Nephron progenitor cell (in vitro differentiated cells): Measurements from ENCODE around the gene C11orf52.

ENCODE experiments used
- DNase-seq: peaks from one replicate; pipeline ENCODE4 v3.0.0; 2021
- H3K27ac Mint-ChIP-seq: 2 replicates; pipeline ENCODE4 v1.8.0; 2021; ENCODE audit warnings: mild to moderate bottlenecking, moderate library complexity, mixed read lengths
- H3K27me3 Mint-ChIP-seq: 2 replicates; pipeline ENCODE4 v1.8.0; 2021; ENCODE audit warnings: mild to moderate bottlenecking, low read depth, mixed read lengths; ENCODE audit not compliant: poor library complexity
- H3K36me3 Mint-ChIP-seq: 2 replicates; pipeline ENCODE4 v1.8.0; 2021; ENCODE audit warnings: low read depth, mixed read lengths
- H3K4me1 Mint-ChIP-seq: 2 replicates; pipeline ENCODE4 v1.8.0; 2021; ENCODE audit warnings: mixed read lengths
- H3K4me3 Mint-ChIP-seq: 2 replicates; pipeline ENCODE4 v1.8.0; 2021; ENCODE audit warnings: mild to moderate bottlenecking, moderate library complexity, mixed read lengths
- H3K9me3 Mint-ChIP-seq: 2 replicates; pipeline ENCODE4 v1.8.0; 2021; ENCODE audit warnings: mild to moderate bottlenecking, moderate library complexity, mixed read lengths
- CTCF ChIP-seq: fragments of 200-600 bp; sonication (generic); IDR thresholded peaks from 2 replicates; pipeline ENCODE4 v1.5.0; 2021; ENCODE audit warnings: antibody characterized with exemption

C11orf52 gene

DNA sequence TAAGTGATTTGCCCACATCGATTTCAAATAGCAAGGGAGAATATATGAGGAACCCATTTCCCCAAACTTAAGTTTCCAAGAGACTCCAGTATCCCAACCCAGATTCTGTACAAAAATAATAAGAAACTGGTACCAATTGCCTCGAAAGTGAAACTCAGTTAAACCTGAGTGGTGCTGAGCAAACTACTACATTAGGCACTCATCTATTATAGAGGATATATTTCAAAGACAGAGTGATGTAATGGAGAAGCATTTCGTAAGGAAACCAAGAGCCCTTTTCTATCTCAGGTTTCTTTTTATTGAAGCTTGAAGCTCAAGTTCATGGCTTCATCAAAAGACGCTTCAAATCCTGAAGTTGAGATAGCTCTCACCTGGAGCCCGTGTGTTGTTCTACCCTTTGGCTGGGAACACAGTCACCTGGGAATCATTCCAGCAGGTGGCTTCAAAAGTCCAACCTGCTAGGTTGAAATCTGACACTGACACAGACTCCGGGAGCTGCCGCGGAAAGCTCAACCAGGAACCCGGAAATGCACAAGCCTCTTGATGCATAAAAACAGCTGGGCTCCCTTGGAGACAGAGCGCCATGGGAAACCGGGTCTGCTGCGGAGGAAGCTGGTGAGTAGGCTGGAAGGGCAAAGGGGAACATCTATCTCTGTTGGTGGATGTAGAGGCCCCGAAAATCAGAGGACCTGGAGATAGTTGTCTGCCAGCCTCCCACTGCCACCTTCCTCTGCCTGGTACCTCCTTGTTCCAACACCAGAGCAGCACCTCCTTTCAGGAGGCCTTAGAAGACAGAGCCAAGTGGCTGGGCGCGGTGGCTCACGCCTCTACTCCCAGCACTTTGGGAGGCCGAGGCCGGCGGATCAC, at the start of gene C11orf52:
Gene C11orf52 (plus strand): TSS at position 524 of the 867 bp plus-strand sequence. CDS start 60 bp downstream, at position 584.
- no peak within 1 kb of the TSS for H3K27ac Mint-ChIP-seq
- H3K36me3 Mint-ChIP-seq = no peaks in the 10 kb centered on the region
- peaks cover 35% of the 10 kb centered on the region for H3K4me1 Mint-ChIP-seq
- no peaks in the 10 kb centered on the region for H3K9me3 Mint-ChIP-seq
- peak; percentile 57 for DNase-seq
- no peak within 1 kb of the TSS for H3K4me3 Mint-ChIP-seq
- H3K27me3 Mint-ChIP-seq = peaks cover 24% of the 10 kb centered on the region
- TF ChIP-seq CTCF = no peak

DNA sequence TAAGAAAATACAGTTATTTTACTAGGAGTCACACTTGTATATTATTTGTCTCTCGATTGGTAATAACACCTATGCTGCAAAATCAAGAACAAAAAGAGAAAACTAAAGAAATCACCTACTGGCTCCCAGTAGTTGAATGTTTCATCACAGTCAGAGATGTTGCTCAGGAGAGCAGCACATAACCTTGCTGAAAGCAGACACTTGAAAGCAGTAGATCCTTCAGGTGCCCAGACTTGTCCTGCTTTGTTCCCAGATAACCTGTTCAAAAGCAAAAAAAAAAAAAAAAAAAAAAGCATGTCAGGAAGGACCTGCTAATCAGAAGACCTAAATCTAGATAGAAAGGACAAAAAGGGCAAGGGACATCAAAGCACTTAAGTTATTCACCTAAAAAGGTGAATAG, 48.6 kb upstream of the C11orf52 start:
- H3K4me1 Mint-ChIP-seq = peaks cover 19% of the 10 kb centered on the region
- no peaks in the 10 kb centered on the region for H3K27me3 Mint-ChIP-seq
- H3K36me3 Mint-ChIP-seq = peaks cover 33% of the 10 kb centered on the region
- DNase-seq = no peak
- no peak for TF ChIP-seq CTCF
- H3K27ac Mint-ChIP-seq = no peak overlapping the region
- H3K4me3 Mint-ChIP-seq = peak overlapping the region; percentile 63
- no peaks in the 10 kb centered on the region for H3K9me3 Mint-ChIP-seq

- DNase-seq = no peak
- no peak for TF ChIP-seq CTCF
- Mint-ChIP-seq H3K27me3 (no peaks in the 10 kb centered on the region), H3K4me1 (peaks cover 19% of the 10 kb centered on the region), H3K4me3 (peak overlapping the region; percentile 96), H3K36me3 (peaks cover 29% of the 10 kb centered on the region), H3K27ac (peak overlapping the region; percentile 46), H3K9me3 (no peaks in the 10 kb centered on the region)
Observed at GRCh38 chr11:111870522-111870885, 48.2 kb upstream of the C11orf52 start.

- peak; percentile 86 for DNase-seq
- peak; percentile 20 for TF ChIP-seq CTCF
- no peaks in the 10 kb centered on the region for H3K27me3 Mint-ChIP-seq
- H3K36me3 Mint-ChIP-seq = peaks cover 26% of the 10 kb centered on the region
- peak within 1 kb of the TSS; percentile 96 for H3K4me3 Mint-ChIP-seq
- peaks cover 19% of the 10 kb centered on the region for H3K4me1 Mint-ChIP-seq
- H3K9me3 Mint-ChIP-seq = no peaks in the 10 kb centered on the region
- H3K27ac Mint-ChIP-seq = peak within 1 kb of the TSS; percentile 46
Observed at GRCh38 chr11:111870886-111871692, 47.6 kb upstream of the C11orf52 start, which contains the start of gene ALG9. Gene ALG9 (minus strand): TSS chr11:111871581. CDS start chr11:111871482, 99 bp downstream.

DNA sequence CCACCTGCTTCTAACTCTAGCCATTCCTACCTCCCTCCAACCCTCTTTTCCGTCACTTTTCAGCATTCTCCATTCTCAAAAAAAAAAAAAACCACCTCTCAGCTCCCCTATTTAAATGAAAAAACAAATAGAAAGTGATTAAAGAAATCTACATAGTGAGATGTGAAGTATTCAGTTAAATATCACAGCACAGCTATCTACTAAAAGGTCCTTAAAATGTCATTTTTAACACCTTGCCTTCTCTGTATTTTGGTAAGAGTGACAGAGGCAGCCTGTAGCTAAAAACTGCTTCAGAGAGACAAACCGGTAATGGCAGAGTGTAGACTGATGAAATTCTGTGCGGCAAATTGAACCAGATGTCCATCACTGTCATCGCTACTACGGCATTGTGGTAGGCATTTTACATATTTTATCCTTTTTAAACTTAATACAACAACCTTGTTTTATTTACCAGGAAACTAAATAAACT, 47.0 kb upstream of the C11orf52 start:
- H3K4me3 Mint-ChIP-seq = peak overlapping the region; percentile 96
- no peaks in the 10 kb centered on the region for H3K9me3 Mint-ChIP-seq
- peaks cover 19% of the 10 kb centered on the region for H3K4me1 Mint-ChIP-seq
- H3K27ac Mint-ChIP-seq = peak overlapping the region; percentile 36
- H3K36me3 Mint-ChIP-seq = peaks cover 19% of the 10 kb centered on the region
- DNase-seq = no peak
- TF ChIP-seq CTCF = no peak
- no peaks in the 10 kb centered on the region for H3K27me3 Mint-ChIP-seq
